IMR-90 (cell line): ENCODE measurements around the gene GPC6.

ENCODE experiments used
- BHLHE40 ChIP-seq: fragments of 150-350 bp; IDR thresholded peaks from 2 replicates; pipeline ENCODE4 v1.6.1; 2016; ENCODE audit warnings: mild to moderate bottlenecking, low read depth, low read length
- CEBPB ChIP-seq: IDR thresholded peaks from 2 replicates; pipeline ENCODE4 v1.6.1; 2012; ENCODE audit warnings: low read depth, low read length, improper control_type of control experiment
- CTCF ChIP-seq: conservative IDR thresholded peaks from 2 replicates; pipeline ENCODE4 v1.5.1; 2012; ENCODE audit warnings: mild to moderate bottlenecking, low read depth, low read length, improper control_type of control experiment
- FOS ChIP-seq: fragments of 150-350 bp; IDR thresholded peaks from 2 replicates; pipeline ENCODE4 v1.6.1; 2016; ENCODE audit warnings: low read depth, low read length
- NFE2L2 ChIP-seq: fragments of 150-350 bp; IDR thresholded peaks from 2 replicates; pipeline ENCODE4 v1.6.1; 2016; ENCODE audit warnings: low read depth, mild to moderate bottlenecking, low read length
- POLR2A ChIP-seq: IDR thresholded peaks from 2 replicates; pipeline ENCODE4 v1.6.1; 2012; ENCODE audit warnings: mild to moderate bottlenecking, low read depth, low read length
- RFX5 ChIP-seq: IDR thresholded peaks from 2 replicates; pipeline ENCODE4 v1.8.0; 2012; ENCODE audit warnings: low read depth, mild to moderate bottlenecking, low read length, moderate library complexity
- SMC3 ChIP-seq: fragments of 150-350 bp; IDR thresholded peaks from 2 replicates; pipeline ENCODE4 v1.6.1; 2016; ENCODE audit warnings: low read depth, mild to moderate bottlenecking, antibody characterized with exemption, low read length, moderate library complexity
- TF ChIP-seq, protein P1 (sequence below): fragments of 150-350 bp; IDR thresholded peaks from 2 replicates; pipeline ENCODE4 v1.6.1; 2017; ENCODE audit warnings: mild to moderate bottlenecking, antibody characterized with exemption, low read length, low read depth

GRCh38 chr13:94140511-94140910, 913.9 kb downstream of the GPC6 start:
- no peak for TF ChIP-seq CTCF
- TF ChIP-seq POLR2A = no peak
- no peak for TF ChIP-seq BHLHE40
- TF ChIP-seq FOS = no peak
- no peak for TF ChIP-seq CEBPB
- TF ChIP-seq NFE2L2 = no peak
- no peak for TF ChIP-seq SMC3
- TF ChIP-seq, protein P1, sequence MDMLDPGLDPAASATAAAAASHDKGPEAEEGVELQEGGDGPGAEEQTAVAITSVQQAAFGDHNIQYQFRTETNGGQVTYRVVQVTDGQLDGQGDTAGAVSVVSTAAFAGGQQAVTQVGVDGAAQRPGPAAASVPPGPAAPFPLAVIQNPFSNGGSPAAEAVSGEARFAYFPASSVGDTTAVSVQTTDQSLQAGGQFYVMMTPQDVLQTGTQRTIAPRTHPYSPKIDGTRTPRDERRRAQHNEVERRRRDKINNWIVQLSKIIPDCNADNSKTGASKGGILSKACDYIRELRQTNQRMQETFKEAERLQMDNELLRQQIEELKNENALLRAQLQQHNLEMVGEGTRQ = no peak
- no peak for TF ChIP-seq RFX5
